ENCODE data around the gene RNASET2.

RNASET2 gene

GRCh38 chr6:166939894-166940293, 16.5 kb downstream of the RNASET2 start:
- no peak for TF ChIP-seq SPI1 (IDR thresholded peaks at IDR 0.05; ENCODE audit: borderline replicate concordance, low read depth)
- H3K27ac ChIP-seq (replicated peaks) = no peak overlapping the region
- DNase-seq (ENCODE audit: low read depth in 1 of 2, low spot score in 1 of 2) = no peak
- H3K27me3 ChIP-seq (ENCODE audit: insufficient read depth, poor library complexity, severe bottlenecking) = no peaks in the 10 kb centered on the region
- no peak overlapping the region for H3K4me3 ChIP-seq (replicated peaks; ENCODE audit: insufficient read depth, low read length)

GRCh38 chr6:166939345-166939744, 17.0 kb downstream of the RNASET2 start:
- Histone ChIP-seq H3K27ac (replicated peaks) (no peak overlapping the region), H3K4me3 (replicated peaks; ENCODE audit: insufficient read depth, low read length) (no peak overlapping the region), H3K27me3 (ENCODE audit: insufficient read depth, poor library complexity, severe bottlenecking) (no peaks in the 10 kb centered on the region)
- no peak for DNase-seq (ENCODE audit: low read depth in 1 of 2, low spot score in 1 of 2)
- TF ChIP-seq REST (IDR thresholded peaks at IDR 0.05; ENCODE audit: insufficient replicate concordance, low read depth) (no peak), SPI1 (IDR thresholded peaks at IDR 0.05; ENCODE audit: borderline replicate concordance, low read depth) (no peak), POLR2AphosphoS5 (IDR thresholded peaks at IDR 0.05; ENCODE audit: low read depth) (no peak), GABPA (IDR thresholded peaks at IDR 0.05; ENCODE audit: low read depth) (no peak)
- TF ChIP-seq, protein P1, sequence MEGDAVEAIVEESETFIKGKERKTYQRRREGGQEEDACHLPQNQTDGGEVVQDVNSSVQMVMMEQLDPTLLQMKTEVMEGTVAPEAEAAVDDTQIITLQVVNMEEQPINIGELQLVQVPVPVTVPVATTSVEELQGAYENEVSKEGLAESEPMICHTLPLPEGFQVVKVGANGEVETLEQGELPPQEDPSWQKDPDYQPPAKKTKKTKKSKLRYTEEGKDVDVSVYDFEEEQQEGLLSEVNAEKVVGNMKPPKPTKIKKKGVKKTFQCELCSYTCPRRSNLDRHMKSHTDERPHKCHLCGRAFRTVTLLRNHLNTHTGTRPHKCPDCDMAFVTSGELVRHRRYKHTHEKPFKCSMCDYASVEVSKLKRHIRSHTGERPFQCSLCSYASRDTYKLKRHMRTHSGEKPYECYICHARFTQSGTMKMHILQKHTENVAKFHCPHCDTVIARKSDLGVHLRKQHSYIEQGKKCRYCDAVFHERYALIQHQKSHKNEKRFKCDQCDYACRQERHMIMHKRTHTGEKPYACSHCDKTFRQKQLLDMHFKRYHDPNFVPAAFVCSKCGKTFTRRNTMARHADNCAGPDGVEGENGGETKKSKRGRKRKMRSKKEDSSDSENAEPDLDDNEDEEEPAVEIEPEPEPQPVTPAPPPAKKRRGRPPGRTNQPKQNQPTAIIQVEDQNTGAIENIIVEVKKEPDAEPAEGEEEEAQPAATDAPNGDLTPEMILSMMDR (IDR thresholded peaks at IDR 0.05; ENCODE audit: insufficient read depth, low read length) = no peak

DNA sequence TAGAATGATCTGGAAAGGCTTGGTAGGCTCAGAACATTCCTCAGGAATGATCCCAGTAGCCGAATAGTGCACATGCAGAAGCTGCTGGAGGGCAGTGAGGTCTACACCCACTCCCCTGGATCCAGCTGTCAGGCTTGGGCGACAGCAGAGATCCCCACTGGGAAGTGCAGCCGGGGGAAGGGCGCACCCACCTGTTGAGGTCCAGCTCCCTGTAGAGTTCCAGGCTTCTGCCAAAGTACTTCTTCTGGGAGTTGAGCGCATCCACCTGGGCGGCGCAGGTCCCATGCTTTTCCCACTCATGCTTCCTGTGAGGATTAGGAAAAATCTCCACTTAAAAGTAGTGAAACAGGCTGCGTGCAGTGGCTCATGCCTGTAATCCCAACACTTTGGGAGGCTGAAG, 17.6 kb downstream of the RNASET2 start:
- DNase-seq (ENCODE audit: low read depth in 1 of 2, low spot score in 1 of 2) = no peak
- no peaks in the 10 kb centered on the region for H3K27me3 ChIP-seq (ENCODE audit: insufficient read depth, poor library complexity, severe bottlenecking)
- H3K27ac ChIP-seq (replicated peaks) = no peak overlapping the region
- TF ChIP-seq SPI1 (IDR thresholded peaks at IDR 0.05; ENCODE audit: borderline replicate concordance, low read depth) (no peak), REST (IDR thresholded peaks at IDR 0.05; ENCODE audit: insufficient replicate concordance, low read depth) (no peak), POLR2AphosphoS5 (IDR thresholded peaks at IDR 0.05; ENCODE audit: low read depth) (no peak), GABPA (IDR thresholded peaks at IDR 0.05; ENCODE audit: low read depth) (no peak)
- TF ChIP-seq, protein P1 (IDR thresholded peaks at IDR 0.05; ENCODE audit: insufficient read depth, low read length) = no peak
- no peak overlapping the region for H3K4me3 ChIP-seq (replicated peaks; ENCODE audit: insufficient read depth, low read length)

GRCh38 chr6:166938150-166938549, 18.2 kb downstream of the RNASET2 start:
- H3K27ac ChIP-seq (replicated peaks) = no peak overlapping the region
- DNase-seq (ENCODE audit: low read depth in 1 of 2, low spot score in 1 of 2) = no peak
- H3K4me3 ChIP-seq (replicated peaks; ENCODE audit: insufficient read depth, low read length) = no peak overlapping the region
- TF ChIP-seq GABPA (IDR thresholded peaks at IDR 0.05; ENCODE audit: low read depth) (no peak), POLR2AphosphoS5 (IDR thresholded peaks at IDR 0.05; ENCODE audit: low read depth) (no peak), REST (IDR thresholded peaks at IDR 0.05; ENCODE audit: insufficient replicate concordance, low read depth) (no peak), SPI1 (IDR thresholded peaks at IDR 0.05; ENCODE audit: borderline replicate concordance, low read depth) (no peak)
- TF ChIP-seq, protein P1 (IDR thresholded peaks at IDR 0.05; ENCODE audit: insufficient read depth, low read length) = no peak
- no peaks in the 10 kb centered on the region for H3K27me3 ChIP-seq (ENCODE audit: insufficient read depth, poor library complexity, severe bottlenecking)

Data from HL-60 (cell line).